ENCODE measurements around the gene PRX. TPM values are rescaled to one million over a fixed set of nuclear protein-coding genes. Genes with fewer than 3 reads are reported as not detected.

The PRX gene
- total RNA-seq, 1 experiment from 2014 or later = 4.8 TPM

DNA sequence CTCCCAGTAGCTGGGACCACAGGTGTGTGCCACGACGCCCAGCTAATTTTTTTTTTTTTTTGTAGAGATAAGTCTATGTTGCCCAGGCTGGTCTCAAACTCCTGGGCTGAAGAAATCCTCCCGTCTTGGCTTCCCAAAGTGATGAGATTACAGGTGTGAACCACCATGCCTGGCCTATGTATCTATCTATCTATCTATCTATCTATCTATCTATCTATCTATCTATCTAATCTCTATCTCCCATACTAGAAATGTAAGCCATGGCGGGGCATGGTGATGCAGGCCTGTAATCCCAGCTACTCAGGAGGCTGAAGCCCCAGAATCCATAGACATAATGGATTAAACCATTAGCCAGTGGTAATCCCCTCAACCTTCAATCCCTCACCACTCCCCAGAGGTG lies 37.5 kb upstream of the PRX start:
- Histone ChIP-seq H4K20me1 (ENCODE audit: insufficient read depth) (no peaks in the 10 kb centered on the region), H3K9me3 (ENCODE audit: control insufficient read depth in 1 of 2, insufficient read depth in 1 of 2, low read depth in 1 of 2, low read length in 2 of 2) (no peaks in the 10 kb centered on the region), H3K27me3 (ENCODE audit: insufficient read depth, low read length) (no peaks in the 10 kb centered on the region), H3K36me3 (ENCODE audit: control insufficient read depth in 1 of 2, insufficient read depth in 2 of 2, low read length in 2 of 2) (peaks cover 6 to 12% of the 10 kb centered on the region in 2 experiments), H3K27ac (ENCODE audit: low read depth, low read length) (no peak overlapping the region), H3K79me2 (ENCODE audit: insufficient read depth, low read length) (no peaks in the 10 kb centered on the region), H3K4me2 (ENCODE audit: low read length) (no peak overlapping the region), H3K9me2 (ENCODE audit: insufficient read depth) (no peaks in the 10 kb centered on the region), H3K4me1 (ENCODE audit: control insufficient read depth in 1 of 2, insufficient read depth in 2 of 2, low read length in 2 of 2) (peaks cover 11 to 18% of the 10 kb centered on the region in 2 experiments), H3K9ac (ENCODE audit: low read length) (no peak overlapping the region), H3K4me3 (replicated peaks in 1 of 2; ENCODE audit: low read depth in 1 of 2, low read length in 2 of 2) (no peak overlapping the region), H2AFZ (ENCODE audit: low read depth, low read length, poor library complexity, severe bottlenecking) (no peak overlapping the region)
- DNase-seq (ENCODE audit: low read depth, low spot score) = no peak
- ChIA-PET CTCF (no interaction called here), POLR2A (no interaction called here), RAD21 (ENCODE audit: low non-redundant PET in 1 of 2, low total read pairs in 2 of 2, uncharacterized antibody in 2 of 2, unreplicated experiment in 2 of 2) (no interaction called here)
- ATAC-seq = no peak
- intact Hi-C loops (cut with micrococcal nuclease) = no loop called here
- TF ChIP-seq SP1 (IDR thresholded peaks at IDR 0.05; ENCODE audit: low read depth) (no peak), EGR1 (IDR thresholded peaks at IDR 0.05; ENCODE audit: low read depth) (no peak), ZNF274 (IDR thresholded peaks at IDR 0.05; ENCODE audit: low read depth, low read length) (no peak), FOSL1 (IDR thresholded peaks at IDR 0.05; ENCODE audit: low read depth) (no peak), POLR2AphosphoS5 (IDR thresholded peaks at IDR 0.05; ENCODE audit: low read depth, low read length) (no peak)
- TF ChIP-seq, protein P1, sequence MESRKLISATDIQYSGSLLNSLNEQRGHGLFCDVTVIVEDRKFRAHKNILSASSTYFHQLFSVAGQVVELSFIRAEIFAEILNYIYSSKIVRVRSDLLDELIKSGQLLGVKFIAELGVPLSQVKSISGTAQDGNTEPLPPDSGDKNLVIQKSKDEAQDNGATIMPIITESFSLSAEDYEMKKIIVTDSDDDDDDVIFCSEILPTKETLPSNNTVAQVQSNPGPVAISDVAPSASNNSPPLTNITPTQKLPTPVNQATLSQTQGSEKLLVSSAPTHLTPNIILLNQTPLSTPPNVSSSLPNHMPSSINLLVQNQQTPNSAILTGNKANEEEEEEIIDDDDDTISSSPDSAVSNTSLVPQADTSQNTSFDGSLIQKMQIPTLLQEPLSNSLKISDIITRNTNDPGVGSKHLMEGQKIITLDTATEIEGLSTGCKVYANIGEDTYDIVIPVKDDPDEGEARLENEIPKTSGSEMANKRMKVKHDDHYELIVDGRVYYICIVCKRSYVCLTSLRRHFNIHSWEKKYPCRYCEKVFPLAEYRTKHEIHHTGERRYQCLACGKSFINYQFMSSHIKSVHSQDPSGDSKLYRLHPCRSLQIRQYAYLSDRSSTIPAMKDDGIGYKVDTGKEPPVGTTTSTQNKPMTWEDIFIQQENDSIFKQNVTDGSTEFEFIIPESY (IDR thresholded peaks at IDR 0.05; ENCODE audit: extremely low read depth, insufficient replicate concordance, low read length) = no peak
- TF ChIP-seq, protein P2, sequence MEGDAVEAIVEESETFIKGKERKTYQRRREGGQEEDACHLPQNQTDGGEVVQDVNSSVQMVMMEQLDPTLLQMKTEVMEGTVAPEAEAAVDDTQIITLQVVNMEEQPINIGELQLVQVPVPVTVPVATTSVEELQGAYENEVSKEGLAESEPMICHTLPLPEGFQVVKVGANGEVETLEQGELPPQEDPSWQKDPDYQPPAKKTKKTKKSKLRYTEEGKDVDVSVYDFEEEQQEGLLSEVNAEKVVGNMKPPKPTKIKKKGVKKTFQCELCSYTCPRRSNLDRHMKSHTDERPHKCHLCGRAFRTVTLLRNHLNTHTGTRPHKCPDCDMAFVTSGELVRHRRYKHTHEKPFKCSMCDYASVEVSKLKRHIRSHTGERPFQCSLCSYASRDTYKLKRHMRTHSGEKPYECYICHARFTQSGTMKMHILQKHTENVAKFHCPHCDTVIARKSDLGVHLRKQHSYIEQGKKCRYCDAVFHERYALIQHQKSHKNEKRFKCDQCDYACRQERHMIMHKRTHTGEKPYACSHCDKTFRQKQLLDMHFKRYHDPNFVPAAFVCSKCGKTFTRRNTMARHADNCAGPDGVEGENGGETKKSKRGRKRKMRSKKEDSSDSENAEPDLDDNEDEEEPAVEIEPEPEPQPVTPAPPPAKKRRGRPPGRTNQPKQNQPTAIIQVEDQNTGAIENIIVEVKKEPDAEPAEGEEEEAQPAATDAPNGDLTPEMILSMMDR (IDR thresholded peaks at IDR 0.05 in 2 of 3, conservative IDR thresholded peaks at IDR 0.05 in 1 of 3; ENCODE audit: borderline replicate concordance in 1 of 3, insufficient read depth in 1 of 3, low read depth in 2 of 3, low read length in 2 of 3) = no peak
- no TSS peak for BruUV-seq (replicated peaks)
